SK-N-SH treated with all-trans-retinoic acid at 6 μM for 48 hours (cell line): Measurements from ENCODE around the gene KAT6B.

ENCODE experiments used
- CREB5 ChIP-seq: fragments of 250-450 bp; sonication (Bioruptor Pico); IDR thresholded peaks from 2 replicates; pipeline ENCODE4 v1.5.1; 2020; ENCODE audit warnings: low read depth, mild to moderate bottlenecking, moderate library complexity
- PATZ1 ChIP-seq: fragments of 250-450 bp; sonication (Bioruptor Pico); IDR thresholded peaks from 2 replicates; pipeline ENCODE4 v1.8.0; 2020; ENCODE audit warnings: mild to moderate bottlenecking, moderate library complexity, borderline replicate concordance
- POU6F1 ChIP-seq: fragments of 250-450 bp; sonication (Bioruptor Pico); IDR thresholded peaks from 2 replicates; pipeline ENCODE4 v1.8.0; 2021; ENCODE audit warnings: low read depth, mild to moderate bottlenecking, moderate library complexity, borderline replicate concordance
- ZNF70 ChIP-seq: fragments of 450-650 bp; formaldehyde crosslinking; IDR thresholded peaks from 2 replicates; pipeline ENCODE4 v1.5.0; 2020; ENCODE audit warnings: mild to moderate bottlenecking, moderate library complexity

- no peak for TF ChIP-seq POU6F1 (CRISPR knock-in tag)
- no peak for TF ChIP-seq PATZ1 (CRISPR knock-in tag)
- TF ChIP-seq ZNF70 (CRISPR knock-in tag) = no peak
- TF ChIP-seq CREB5 (CRISPR knock-in tag) = no peak
Observed at GRCh38 chr10:74784462-74784861, 41.9 kb upstream of the KAT6B start.
